GM21381 (cell line): Measurements from ENCODE around the gene MED29.
A peak's percentile ranks its signal among the peaks of the same experiment; 100 is the strongest.

ENCODE experiments used
- ATAC-seq: cut with Tn5 transposase; IDR thresholded peaks from one replicate; pipeline ENCODE4 v1.9.1; 2021; ENCODE audit warnings: mild to moderate bottlenecking, moderate library complexity; ENCODE audit not compliant: unreplicated experiment

The MED29 gene, protein sequence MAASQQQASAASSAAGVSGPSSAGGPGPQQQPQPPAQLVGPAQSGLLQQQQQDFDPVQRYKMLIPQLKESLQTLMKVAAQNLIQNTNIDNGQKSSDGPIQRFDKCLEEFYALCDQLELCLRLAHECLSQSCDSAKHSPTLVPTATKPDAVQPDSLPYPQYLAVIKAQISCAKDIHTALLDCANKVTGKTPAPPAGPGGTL

DNA sequence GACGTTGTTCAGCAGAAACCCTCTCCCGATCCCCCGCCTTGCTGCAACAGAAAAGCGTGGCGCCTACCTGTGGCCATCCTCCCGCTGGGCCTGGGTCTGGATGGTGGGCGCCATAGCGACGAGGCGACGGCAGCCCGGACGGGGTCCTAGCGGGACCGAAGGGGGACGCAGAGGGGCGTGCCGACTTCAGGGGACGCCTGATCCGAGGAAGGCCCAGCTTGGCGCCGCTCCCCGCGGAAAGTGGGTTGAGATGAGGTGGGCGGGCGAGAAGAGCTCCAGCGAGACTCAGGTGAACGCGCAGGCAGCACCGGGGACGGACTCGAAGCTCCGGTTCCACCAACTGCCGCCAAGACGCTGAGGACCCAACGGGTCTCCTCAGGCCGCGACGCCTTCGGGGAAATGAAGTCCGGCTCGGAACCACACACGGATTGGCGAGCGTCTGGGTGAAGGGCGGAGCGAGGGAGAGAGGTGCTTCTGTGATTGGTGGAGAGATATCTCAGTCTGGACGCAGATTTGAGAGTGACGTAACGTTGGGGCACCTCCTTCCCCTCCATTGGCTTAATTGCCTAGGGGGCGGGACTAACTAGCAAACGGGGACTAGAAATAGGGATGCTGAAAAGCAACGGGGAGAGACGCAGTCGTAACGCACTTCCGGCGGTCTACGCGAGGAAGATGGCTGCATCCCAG is at the start of gene MED29, which contains the start of gene PAF1:
TSS of gene MED29 (plus strand) at position 628 of the 687 bp plus-strand sequence. CDS start at position 673, 45 bp downstream.
TSS of gene PAF1 (minus strand) at position 356 of the 687 bp plus-strand sequence. CDS start at position 114, 242 bp downstream.
- ATAC-seq = peak; percentile 90

DNA sequence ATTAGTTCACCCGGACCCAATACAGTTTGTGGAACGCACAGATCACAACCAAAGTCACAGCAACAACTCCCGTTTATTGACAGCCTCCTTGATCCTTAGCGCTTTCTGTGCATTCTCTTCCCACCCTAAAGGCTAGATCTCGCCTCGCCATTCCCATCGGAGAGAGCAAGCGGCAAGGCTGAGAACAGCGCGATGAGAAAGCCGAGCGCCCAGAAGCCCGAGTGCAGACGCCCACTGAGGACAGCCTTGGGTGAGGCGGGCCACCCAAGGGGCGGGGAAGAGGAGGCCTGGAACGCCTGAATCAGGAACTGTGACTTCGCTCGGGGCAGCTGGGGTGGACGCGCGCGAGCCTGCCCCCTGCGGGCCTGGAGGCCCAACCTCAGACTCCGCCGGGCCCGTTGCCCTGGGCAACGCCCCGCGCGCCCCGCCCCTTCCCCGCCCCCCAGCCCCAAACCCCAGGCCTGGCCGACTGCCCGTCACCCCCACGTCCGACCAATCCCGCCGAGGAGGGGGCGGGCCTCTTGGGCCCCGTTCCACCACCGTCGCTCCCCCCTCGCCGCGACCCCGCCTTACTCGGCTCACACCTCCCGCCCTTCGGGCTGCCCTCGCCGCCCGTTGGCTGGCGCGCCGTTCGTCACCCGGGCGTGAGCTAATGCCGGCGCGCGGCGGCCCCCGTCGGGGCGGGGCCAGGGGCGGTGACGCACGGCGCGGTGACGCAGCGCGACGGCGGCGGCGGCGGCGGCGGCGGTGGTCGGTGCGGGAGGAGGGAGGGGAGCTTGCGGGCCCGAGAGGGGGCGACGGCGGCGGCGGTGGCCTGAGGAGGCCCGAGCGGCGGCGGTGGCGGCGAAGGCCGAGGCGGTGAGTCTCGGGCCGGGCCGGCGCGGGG is 49.2 kb upstream of the MED29 start, which contains the start of gene SAMD4B:
TSS of gene SAMD4B (plus strand) at position 703 of the 886 bp plus-strand sequence. CDS start 14,473 bp downstream, outside the sequence.
- peak; percentile 92 for ATAC-seq

DNA sequence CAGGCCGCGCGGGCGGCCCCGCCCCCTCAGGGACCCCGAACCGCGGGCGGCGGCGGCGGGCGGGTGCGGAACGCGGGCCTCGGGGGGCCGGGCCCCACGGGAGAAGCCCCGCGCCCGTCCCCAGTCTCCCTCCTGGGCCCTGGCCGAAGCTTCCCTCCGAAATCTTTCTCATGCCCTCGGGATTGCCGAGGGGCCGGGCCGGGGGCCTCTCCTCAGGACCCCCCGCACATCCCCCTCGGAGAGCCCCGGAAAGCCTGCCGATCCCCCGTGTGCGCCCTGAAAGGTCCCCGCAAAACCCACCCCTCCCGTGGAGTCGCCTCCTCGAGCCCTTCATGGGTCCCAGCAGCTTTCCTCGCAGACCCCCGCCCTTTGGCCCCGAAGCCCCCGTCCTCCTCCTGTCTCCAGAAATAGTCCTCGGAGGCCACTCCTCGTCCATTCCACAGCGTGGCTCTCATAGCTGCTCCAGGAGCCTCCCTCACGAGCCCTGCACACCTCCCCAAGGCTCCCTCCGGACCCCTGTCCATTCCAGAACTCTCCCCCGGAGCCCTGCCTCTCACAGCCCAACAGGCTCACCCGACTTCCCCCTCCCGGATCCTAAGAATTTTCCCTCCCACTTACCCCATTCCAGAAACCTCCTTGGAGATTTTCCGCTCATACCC is 48.4 kb upstream of the MED29 start:
- no peak for ATAC-seq

DNA sequence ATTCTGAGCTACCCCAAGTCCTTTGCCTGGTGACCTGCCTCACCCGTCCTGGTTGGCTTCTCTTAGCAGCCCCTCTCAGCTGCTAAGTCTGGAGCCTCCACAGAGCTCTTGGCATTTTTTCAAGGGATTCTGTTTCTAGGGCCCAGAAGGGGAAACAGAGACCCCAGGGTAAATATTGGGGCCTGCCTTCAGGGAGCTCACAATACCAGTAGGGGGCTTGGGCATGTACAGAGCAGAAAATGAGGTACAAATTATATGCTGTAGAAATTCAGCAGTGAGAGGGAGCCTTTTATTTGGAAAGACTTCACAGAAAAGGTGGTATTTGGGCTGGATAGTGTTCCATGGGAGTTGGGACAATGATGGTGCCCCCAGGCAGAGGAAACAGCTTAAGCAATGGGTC is 45.2 kb upstream of the MED29 start:
- no peak for ATAC-seq

DNA sequence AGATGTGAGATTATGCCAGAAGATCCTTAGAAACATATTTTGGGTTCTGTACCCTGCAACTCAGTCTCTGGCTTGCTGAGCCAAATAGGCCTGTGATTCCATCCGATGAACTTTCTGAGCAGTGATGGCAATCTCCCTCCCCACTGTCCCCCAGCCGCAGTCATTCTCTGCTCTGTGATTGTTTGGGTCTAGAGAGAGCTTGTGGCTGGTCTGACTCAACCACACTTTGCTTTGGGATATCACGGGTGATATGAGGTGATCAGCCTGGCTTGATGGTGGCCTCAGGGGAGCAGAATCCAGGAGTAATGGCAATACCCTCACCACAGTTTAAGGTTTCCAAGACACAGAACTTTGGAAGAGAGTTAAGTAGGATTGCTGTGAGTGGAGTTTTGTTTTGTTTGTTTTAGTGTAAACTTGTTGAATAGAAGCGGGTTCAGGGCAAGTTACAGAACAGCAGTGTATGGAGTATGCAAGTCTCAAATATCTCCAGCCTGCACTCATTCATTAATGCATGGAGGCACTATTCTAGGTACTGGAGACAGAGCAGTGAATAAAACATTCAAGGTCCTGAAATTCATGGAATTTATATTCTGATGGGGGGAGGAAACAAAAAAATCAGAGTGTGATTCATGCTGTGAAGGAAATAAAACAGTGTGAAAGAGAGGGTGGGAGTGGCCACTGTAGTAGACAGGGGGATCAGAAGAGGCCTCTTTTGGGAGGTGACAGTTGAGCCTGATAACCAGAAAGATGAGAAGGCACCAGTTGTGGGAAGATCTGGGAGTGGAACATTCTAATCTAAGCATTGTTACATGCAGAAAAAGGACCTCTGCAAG is 43.6 kb upstream of the MED29 start:
- ATAC-seq = no peak

DNA sequence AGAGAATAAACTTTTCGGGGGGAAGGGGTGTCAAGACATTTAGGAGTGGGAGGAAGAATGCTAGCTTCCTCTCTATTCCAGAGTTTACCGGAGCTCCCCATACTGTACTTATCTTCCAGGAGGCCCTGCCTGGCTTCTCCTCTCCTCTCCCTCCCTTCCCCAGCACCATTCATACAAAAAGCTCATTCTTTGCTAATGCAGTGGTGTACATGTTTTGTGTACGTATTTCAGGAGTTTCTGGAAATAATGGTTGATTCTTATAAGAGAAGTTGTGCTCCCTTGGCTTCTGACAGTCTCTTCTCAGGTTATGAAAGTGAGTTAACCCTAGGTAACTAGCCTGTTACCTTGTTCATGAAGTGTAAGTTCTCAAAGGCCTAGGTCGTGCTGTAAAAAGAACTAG is 41.9 kb upstream of the MED29 start:
- ATAC-seq = no peak

DNA sequence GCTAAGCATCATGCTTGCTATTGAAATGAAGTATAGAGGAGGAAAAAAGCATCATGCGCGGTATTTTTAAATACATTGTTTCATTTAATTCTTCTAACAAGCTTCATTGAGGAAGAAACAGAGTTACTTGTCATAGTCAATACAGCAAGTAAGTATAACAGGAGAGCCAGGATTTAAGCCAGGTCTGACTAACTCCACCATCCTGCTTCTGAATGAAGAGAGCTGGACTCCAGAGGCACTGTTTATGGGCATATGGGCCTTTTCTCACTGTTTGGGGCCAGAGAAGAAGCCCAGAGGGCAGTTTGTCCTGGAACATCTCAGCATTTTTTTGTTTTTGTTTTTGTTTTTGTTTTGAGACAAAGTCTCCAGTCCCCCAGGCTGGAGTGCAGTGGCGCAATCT is 41.0 kb upstream of the MED29 start:
- no peak for ATAC-seq

DNA sequence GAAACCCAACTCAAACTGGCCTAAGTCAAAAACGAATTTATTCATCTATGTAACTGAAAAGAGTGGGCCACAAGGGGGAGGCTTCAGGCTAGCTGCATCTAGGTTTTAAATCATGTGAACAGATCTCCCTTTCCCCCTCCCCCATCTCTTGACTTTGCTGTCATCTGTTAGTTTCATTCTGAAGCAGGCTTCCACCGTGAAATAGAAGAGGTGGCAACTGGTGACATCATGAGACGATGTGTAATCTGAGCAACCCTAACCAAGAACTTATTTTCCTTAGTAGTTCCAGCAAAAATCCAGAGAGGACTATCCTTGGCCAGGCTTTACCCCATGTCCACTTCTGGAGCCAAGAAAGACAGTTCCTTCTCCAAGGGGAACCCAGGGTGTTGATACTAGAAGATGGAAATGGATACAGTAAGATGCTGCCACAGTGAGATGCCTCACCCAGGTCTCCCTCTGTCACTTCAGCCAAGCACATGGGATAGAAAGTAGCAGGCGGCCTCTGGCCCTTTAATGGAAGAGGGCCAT is 39.6 kb upstream of the MED29 start:
- peak; percentile 65 for ATAC-seq

DNA sequence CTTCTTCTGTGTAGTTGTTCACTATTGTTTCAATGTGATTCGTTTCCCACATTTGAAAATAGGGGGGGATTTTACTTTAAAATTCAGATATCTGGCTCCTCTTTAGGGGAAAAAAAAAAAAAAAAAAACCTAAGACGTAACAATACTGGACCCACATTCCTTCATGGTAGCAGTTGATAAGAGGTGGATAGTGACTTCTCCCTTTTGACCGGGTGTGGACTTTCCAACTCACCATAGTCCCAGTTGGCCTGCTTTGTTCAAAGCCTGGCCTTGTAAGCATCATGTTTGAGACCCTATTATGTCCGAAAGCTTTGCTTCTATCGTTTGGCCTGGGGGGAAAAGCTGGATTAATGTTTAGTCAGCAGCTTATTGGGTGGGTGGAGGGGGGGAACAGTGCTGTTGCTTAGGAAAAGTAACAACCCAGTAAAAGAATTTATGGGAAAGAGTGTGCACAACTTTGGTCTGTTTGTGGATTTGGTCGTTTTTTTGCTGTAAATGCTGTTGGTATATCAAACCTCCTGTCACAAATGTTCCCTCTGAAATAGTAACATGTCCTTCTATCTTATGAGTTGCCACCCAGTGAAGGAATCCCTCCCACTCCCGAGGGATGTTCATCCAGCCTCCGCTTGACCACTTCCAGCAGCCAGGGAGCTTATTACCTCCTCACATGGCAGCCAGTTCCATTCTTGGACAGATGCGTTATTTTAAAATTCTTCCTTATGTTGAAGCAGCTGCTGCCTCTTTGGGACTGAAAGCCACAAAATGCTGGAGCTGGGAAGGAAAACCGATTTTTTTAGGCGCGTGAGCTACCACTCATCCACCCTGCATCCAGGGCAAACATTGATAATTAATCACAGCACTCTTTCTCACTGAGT is 38.6 kb upstream of the MED29 start:
- ATAC-seq = no peak

DNA sequence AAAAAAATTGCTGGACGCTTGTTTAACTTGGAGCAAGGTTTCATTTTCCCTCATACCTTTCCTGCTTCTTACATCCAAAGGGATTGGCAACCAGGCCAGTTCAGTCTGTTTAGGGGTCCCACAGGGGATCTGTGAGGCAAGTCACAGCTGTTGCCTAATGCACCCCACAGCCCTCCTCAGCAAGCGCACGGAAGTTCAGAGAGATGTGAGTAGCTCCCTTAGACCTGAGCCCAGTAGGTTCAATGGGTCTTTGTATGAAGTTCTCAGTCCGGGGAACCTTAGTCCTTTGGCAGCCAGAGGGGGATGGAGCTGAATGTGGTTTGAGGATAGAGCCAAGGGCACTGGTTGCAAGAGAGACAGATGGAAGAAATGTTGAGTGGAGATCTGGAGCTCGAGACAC is 35.9 kb upstream of the MED29 start:
- no peak for ATAC-seq

DNA sequence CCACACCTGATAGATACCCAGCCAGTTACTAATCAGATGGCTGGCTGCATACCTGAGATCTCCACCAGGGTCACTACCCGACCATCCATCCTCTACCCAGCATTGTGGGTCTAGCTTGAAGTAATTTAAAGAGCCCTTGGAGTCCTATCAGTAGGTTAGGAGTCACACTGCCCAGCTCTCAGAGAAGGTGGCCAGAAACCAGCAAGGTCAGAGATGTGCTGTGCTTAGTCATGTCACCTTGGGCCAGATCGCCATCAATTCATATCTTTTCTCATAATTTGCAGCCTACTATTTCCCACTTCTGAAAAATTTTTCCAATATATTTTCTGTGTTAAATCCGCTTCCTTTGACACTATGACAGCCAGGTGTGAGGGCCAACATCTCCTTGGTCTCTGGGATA is 35.1 kb upstream of the MED29 start:
- ATAC-seq = no peak

DNA sequence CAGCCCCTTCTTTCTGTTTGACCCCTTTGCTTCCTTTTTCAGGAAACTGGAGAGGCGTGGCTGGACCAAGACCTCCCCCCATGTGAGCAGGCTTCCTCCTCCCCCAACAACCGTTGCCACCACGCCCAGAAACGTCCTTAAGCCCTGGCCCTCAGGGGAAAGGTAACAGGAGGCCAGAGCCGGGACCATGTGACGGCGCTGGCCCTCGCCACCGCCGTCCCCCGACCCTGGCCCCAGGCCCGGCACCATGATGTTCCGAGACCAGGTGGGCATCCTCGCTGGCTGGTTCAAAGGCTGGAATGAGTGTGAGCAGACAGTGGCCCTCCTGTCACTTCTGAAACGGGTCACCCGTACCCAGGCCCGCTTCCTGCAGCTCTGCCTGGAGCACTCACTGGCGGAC is 34.5 kb upstream of the MED29 start:
- ATAC-seq = no peak

DNA sequence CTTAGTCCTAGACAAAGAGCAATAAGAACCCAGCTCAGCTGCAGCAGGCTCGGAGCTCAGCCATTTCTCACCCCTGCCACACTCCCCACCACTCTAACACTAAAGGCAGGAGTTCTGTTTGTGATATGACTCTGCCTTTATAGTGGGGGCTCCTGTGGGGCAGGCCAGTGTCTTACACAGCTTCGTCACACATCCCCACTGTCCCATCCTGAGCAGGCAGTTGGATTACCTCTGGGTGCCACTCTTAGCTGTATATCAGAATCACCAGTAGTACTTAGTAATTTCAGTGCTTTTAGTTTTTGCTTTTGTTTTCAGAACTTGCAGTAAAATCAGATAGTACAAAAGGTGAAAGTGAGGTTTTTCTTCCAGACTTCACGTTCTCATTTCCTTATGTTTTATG is 32.2 kb upstream of the MED29 start:
- ATAC-seq = no peak

DNA sequence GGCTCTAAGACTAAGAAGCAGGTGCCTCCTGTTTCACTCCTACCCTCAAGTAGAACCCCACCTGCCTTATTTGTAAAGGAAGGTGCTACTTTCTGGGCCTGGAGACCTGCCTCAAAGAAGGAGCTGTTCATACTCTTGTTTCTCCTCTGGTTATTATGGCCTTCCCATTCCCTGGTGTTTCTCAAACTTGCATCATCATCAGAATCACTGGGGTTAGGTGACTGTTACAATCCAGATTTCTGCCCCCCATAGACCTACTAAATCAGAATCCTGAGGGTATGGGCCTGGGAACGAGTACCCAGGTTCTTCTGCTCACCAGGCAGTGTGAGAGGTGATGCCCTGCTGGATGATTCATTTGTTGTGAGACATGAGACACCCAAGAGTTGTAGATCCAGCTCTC is 30.6 kb upstream of the MED29 start:
- no peak for ATAC-seq

DNA sequence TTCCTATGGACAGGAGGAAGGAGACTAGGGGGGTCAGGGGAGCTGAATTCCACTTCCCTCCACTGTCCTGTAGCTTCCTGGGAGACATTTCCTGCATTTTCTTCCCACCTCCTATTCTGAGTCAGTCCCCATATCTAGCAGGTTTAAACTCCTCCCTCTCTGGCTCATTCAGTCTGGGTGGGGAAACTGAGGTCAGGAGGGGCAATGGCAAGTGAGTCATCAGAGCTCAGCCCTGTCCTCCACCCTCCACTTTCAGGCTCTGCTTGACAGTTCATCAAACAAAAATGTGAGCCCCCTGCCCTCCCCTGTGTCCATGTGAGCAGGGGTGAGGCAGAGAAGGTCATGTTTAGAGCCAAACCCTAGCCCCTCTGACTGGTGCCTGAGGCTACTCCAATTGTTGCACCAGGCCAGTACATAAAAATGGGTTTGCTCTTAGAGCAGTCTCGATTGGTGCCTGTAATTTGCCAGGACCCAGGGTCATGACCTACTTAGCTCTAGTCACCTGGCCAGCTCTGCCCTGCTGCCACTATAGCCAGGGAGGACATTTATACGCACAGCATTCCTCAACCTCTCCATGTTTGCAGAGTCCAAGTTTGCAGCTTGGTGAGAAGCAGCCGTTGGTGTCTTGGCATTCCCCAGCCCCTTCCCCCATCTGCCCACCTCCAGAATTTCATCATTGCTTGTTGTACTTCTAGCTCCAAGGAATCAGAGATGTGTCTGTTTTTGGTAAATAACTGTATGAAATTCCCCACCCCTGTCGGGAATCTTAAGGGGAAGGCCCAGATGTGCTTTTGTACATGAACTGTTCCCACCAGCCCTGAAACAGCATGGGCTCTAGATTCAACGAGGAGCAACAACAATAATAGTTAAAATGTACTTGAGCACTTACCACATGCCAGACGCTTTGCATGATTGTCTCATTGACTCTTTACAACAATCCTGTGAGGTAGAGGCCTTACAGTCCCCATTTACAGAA is 28.2 kb upstream of the MED29 start:
- ATAC-seq = no peak

DNA sequence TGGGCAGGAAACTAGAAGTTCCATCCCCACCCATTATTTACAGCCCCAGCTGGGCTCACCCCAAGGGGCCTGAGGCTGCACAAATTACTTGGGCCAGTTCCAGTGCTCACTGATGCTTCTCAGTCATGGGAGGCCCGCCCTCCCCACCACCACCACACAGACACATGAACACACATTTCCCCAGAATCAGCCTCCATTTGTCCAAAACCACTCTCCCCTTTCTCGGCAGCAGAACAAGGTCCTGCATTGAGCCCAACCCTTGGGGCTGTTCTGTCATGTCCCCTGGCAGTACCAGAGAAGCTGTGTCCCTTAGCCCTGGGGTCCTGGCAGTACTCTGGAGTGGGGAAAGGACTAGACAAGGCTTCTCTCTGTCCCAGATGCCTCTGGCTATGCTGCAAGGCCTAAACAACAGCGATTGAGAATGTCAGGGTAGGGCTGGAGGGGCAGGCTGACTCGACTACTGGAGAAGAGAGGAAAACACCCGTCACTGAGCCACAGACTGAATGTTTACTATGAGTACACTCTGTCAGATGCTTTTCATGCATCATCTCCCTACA is 27.2 kb upstream of the MED29 start:
- ATAC-seq = no peak

DNA sequence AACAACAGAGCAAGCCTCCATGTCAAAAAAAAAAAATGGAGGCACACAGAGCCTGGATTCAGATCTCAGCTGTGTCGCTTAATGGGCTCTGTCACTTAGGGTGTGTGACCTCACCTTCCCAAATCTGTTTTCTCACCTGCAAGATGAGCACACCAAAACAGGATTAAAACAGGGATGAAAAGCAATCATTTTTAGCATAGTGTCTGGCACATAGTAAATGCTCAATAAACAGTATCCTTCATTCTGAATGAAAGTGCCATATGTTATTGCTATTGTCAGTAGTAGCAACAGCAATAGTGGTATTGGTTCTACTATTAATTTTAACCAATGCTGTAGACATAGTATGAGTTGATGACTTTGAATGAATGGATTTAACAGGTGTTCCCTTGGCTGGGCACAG is 25.6 kb upstream of the MED29 start:
- no peak for ATAC-seq
